ENCODE data around the gene LDLRAD4.
"Not testable (repeated sequence)": the region's sequence is repeated elsewhere in the genome, so short reads cannot be mapped to it uniquely, and the experiment has no call there.

GRCh38 chr18:13262358-13262680 lies 43.8 kb downstream of the LDLRAD4 start:
- not testable (repeated sequence) for TF ChIP-seq POLR2AphosphoS5, TAF1, POLR2A, SPI1 (IDR thresholded peaks at IDR 0.05; ENCODE audit: low read depth, low read length)

Data from GM12891 (cell line).